Brain pericyte (primary cell): ENCODE data around the gene ZNF468.
"Not testable (repeated sequence)": the region's sequence is repeated elsewhere in the genome, so short reads cannot be mapped to it uniquely, and the experiment has no call there.

Experiments used
- DNase-seq: peaks from one replicate; pipeline ENCODE4 v3.0.0-alpha.2; 2012; ENCODE audit warnings: low read depth, low spot score

The ZNF468 gene

GRCh38 chr19:52825765-52826164, 31.7 kb downstream of the ZNF468 start:
- no peak for DNase-seq

DNA sequence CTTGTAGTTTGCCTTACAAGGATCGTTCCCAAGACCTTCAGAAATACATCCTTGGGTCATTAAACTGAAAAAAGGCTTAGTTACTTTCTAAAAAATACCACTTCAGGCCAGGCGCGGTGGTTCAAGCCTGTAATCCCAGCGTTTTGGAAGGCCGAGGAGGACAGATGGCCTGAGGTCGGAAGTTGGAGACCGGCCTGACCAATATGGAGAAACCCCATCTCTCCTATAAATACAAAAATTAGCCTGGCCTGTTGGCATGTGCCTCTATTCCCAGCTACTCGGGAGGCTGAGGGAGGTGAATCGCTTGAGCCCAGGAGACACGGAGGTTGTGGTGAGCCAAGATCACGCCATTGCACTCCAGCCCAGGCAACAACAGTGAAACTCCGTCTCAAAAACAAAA, 33.7 kb downstream of the ZNF468 start:
- no peak for DNase-seq

DNA sequence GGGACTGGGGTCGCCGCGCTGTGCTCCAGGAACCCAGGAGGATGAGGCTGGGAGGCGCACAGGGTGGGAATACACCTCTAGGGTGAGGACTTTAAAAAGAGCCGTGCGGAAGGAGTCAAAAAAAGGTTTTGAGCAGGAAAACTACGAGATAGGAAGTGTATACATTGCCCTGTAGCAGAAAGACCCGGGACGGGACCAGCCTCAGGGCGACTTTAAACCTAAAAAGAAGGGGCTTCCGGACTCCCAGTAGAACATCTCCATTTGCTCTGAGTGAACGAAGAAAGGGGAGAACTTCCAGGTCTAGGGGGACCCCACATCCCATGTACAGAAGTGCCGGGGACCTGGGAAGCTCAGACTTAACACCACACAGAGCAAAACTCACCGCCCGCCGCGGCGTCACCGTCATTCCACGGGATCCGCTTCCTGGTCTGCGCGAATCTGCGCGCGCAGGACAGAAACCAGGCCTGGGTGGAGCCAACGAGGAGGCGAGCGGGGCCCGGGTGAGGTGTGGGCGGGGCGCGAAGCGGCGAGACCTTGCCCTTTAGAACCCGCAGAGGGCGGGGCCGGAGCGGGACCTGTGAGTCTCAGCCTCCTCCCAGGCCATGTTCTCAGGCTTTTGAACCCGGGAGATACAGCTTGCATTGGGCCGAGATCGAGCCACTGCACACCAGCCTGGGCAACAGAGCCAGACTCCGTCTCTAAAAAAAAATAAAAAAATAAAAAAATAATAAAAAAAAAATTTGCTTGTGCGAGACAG, 36.0 kb downstream of the ZNF468 start, which contains the start of gene ZNF28:
Gene ZNF28 (minus strand): TSS at position 430 of the 757 bp plus-strand sequence. CDS start 3,675 bp downstream, outside the sequence.
- DNase-seq = not testable (repeated sequence)

GRCh38 chr19:52820472-52821203, 36.8 kb downstream of the ZNF468 start:
- DNase-seq = not testable (repeated sequence)

DNA sequence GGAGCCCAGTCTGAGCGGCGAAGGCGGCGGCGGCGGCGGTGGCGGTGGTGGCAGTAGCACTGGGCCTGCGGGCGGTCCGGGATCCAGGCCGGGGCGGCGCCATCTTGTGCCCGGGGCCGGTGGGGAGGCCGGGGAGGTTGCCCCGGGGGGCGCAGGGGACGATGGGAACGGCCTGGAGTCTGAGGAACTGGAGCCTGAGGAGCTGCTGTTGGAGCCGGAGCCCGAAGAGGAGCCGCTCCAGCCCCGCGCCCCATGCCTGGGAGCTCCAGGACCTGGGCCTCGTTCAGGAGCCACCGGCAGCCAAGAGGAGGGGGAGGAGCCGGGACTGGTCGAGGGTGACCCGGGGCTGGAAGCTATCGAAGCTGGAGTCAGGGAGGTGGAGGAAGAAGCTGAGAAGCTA, 47.6 kb downstream of the ZNF468 start:
- DNase-seq = no peak

GRCh38 chr19:52799950-52800640, 57.3 kb downstream of the ZNF468 start:
- not testable (repeated sequence) for DNase-seq

DNA sequence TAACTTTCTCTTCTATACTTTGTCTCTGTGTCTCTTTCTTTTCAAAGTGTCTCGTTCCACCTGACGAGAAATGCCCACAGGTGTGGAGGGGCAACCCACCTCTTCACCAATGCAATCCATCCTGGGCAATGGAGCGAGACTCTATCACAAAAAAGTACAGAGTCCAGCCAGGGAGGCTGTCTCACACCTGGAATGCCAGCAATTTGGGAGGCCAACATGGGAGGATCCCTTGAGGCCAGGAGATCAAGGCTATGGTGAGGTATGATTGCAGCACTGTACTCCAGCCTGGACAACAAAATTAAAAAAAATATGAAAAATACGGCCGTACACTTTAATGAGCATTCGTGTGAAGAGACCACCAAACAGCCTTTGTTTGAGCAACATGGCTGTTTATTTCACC, 68.0 kb downstream of the ZNF468 start:
- DNase-seq = no peak
